GM10266 (cell line): ENCODE results near the gene CLDN12.

Experiments
- DNase-seq: peaks from one replicate; pipeline ENCODE4 v3.0.0; 2012; ENCODE audit errors: extremely low spot score
- TF ChIP-seq, protein P1 (sequence below): IDR thresholded peaks from 2 replicates; pipeline ENCODE4 v1.5.1; 2012; ENCODE audit warnings: mild to moderate bottlenecking, low read depth; ENCODE audit not compliant: control insufficient read depth, insufficient read depth; ENCODE audit errors: missing control alignments

CLDN12 gene

DNA sequence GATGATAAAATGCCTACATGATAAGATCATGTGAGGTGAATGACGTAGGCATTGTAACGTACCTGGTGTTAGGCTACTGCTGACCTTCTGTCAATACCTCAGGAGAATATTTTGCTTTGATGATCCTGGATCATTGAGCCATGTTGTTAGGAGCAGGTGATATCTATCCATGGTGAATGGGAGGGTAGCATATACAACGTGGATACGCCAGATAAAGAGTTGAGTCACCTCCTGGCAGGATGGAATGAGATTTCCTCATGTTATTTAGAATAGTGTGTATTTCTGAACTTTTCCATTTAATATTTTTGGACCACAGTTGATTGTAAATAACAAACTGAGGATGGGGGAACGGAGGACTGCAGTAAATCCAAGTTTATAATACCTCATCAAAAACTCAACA, 11.8 kb upstream of the CLDN12 start:
- TF ChIP-seq, protein P1, sequence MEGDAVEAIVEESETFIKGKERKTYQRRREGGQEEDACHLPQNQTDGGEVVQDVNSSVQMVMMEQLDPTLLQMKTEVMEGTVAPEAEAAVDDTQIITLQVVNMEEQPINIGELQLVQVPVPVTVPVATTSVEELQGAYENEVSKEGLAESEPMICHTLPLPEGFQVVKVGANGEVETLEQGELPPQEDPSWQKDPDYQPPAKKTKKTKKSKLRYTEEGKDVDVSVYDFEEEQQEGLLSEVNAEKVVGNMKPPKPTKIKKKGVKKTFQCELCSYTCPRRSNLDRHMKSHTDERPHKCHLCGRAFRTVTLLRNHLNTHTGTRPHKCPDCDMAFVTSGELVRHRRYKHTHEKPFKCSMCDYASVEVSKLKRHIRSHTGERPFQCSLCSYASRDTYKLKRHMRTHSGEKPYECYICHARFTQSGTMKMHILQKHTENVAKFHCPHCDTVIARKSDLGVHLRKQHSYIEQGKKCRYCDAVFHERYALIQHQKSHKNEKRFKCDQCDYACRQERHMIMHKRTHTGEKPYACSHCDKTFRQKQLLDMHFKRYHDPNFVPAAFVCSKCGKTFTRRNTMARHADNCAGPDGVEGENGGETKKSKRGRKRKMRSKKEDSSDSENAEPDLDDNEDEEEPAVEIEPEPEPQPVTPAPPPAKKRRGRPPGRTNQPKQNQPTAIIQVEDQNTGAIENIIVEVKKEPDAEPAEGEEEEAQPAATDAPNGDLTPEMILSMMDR, result no peak
- no peak for DNase-seq

DNA sequence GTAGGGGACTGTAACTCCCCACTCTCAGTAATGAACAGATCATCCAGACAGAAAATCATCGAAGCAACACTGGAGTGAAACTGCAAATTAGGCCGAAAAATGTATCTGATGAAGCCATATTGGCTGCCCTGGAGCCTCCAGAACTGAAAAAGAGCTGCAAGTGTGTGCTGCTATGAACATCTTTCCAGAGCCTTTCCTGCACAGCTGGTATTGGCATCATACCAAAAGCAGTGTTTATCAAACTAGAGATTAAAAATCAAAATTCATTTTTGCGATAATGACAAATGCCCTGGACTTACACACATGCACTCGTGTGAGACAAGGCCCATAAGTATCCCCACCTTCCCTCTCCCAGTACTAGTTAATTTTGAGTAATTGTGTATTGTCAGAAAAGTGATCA, 6.8 kb upstream of the CLDN12 start:
- TF ChIP-seq, protein P1, result no peak
- DNase-seq, result no peak

DNA sequence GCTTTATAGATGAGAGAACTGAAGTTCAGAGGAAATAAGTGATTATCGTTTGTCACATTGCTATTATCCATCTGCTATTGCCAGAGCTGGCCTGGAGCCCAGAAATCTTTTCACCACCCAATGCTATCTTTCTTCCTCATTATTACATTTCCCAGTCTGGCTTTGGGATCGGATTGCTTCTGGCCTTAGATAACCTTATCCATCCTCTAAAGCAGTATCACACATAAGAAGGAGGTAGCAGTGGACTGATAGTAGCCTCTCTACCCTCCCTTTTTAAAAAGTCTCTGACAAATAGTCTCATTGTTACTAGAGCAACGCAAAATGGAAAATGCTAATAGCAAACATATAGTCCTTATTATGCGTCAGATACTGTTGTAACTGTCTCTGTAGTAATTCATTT, 1.3 kb upstream of the CLDN12 start:
- no peak for DNase-seq
- TF ChIP-seq, protein P1, result no peak

DNA sequence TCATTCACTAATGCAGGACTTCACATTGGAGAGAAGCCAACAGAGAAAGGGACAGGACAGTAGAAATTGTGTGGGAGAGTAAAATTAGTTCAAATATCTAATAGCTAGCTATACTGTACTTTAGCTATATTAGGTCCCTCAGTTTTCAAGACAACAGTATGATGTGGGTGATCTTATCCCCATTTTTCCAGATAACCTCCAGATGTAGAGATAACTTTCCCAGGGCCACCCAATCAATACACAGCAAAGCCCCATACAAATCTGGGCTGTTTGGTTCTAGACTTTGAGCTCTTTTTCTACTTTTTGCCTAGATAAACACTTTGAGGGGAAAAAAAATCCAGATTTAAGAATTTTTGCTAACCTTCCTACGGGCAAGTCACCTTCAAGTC, 482 bp upstream of the CLDN12 start:
- TF ChIP-seq, protein P1, result no peak
- DNase-seq, result no peak

DNA sequence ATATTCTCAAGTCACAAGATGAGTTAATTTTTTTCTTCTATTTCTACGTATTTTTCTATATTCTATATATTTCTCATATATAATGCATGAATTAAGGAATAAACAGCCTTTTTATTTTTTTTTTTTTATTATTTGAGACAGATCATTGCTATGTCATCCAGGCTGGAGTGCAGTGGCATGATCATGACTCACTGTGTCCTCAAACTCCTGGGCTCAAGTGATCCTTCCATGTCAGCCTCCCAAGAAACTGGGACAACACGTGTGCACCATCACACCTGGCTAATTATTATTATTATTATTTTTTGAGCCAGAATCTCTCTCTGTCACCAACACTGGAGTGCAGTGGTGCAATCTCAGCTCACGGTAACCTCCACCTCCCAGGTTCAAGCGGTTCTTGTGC, 1.5 kb downstream of the CLDN12 start:
- DNase-seq, result no peak
- TF ChIP-seq, protein P1, result no peak

DNA sequence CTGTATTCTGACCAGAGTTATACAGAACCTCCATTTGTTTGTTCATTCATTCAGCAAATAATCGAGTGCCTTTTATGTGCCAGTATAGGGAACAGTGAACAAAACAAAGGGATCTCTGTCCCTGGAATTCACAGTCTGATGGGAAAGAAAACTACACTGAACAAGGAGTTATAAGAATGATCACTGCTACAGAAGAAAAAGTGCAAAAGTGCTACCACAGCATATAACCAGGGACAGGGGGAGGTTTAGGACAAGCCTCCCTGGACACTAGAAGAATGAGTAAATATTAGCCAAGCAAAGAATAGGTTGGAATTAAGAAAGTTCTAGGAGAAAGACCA, 4.2 kb downstream of the CLDN12 start:
- DNase-seq, result no peak
- TF ChIP-seq, protein P1, result no peak

DNA sequence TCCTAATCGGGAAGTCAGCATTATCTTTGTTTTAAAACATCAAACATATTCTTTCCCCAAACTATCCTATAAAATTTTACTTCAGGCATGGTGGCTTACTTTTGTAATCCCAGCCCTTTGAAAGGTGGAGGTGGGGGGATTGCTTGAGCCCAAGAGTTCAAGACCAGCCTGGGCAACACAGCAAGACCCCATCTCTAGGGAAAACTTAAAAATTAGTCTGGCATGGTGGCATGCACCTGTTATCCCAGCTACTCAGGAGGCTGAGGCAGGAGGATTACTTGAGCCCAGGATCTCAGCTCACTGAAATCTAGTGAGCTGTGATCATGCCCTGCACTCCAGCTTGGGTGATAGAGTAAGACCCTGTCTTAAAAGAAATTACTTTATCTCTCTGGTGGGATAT, 4.9 kb downstream of the CLDN12 start:
- TF ChIP-seq, protein P1, result no peak

More for the DNA sequence above, 4.9 kb downstream of the CLDN12 start:
- DNase-seq, result no peak
